ENCODE results near the gene TRH. TPM values are rescaled to one million over a fixed set of nuclear protein-coding genes. Genes with fewer than 3 reads are reported as not detected.

TRH gene
- total RNA-seq, 6 donors from 2014 or later = 0.13 to 0.55 (median 0.32) TPM; not detected in 2

DNA sequence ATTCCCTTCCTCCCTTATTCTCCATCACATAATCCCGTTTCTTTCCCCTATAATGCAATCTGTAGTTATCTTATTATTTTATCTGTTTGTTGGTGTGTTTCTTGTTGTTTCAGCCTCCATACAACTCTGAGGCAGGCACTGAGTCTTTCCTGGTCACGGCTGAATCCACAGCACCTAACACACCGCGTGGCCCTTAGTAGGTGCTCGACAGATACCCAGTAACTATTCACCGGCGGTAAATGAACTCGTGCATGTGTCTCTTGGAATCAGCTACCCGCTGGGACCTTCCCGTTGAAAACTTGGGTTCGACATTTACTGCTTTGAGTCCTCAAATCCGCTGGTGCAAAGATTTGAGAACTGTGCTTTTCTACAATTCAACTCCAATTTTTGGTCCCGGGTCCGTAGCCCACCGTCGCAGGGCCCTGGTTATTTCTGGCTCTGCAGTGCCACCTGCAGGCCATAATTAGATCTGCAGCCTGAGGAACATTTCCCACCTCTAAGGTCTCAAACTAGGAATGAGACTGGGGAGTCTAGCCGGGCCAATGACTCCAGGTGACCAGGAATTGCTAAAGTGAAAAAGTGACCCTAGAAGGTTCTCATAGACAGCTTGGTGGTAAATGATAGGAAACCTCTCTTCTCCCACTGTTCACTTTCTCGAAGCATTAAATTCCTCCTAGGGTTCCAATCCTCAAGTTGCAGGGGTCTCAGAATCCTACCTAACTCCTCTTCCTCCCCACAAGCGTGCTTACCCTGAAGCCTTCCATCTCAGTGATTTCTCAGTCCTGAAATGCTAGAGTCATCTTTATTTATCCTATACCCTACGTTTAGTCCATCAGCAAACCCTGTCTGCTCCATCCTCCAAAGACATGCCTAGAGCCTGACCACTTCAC, 40.0 kb upstream of the TRH start:
- Histone ChIP-seq H3K27me3 (no peaks in the 10 kb centered on the region), H3K4me1 (peaks cover 0 to 10% (median 2%) of the 10 kb centered on the region in 4 donors), H3K4me3 (peak overlapping the region in 1 of 4 donors; percentile 28), H3K27ac (no peak overlapping the region), H3K9me3 (peaks cover 0 to 8% (median 2%) of the 10 kb centered on the region in 4 donors), H3K36me3 (no peaks in the 10 kb centered on the region)
- WGBS, 2 donors = 33 to 37% methylated on average over 20 of the region's 20 CpGs
- DNase-seq = no peak
- ATAC-seq (ENCODE audit: low FRiP score in 2 of 2) = peak in 1 of 2 donors; percentile 75
- TF ChIP-seq, protein P1, sequence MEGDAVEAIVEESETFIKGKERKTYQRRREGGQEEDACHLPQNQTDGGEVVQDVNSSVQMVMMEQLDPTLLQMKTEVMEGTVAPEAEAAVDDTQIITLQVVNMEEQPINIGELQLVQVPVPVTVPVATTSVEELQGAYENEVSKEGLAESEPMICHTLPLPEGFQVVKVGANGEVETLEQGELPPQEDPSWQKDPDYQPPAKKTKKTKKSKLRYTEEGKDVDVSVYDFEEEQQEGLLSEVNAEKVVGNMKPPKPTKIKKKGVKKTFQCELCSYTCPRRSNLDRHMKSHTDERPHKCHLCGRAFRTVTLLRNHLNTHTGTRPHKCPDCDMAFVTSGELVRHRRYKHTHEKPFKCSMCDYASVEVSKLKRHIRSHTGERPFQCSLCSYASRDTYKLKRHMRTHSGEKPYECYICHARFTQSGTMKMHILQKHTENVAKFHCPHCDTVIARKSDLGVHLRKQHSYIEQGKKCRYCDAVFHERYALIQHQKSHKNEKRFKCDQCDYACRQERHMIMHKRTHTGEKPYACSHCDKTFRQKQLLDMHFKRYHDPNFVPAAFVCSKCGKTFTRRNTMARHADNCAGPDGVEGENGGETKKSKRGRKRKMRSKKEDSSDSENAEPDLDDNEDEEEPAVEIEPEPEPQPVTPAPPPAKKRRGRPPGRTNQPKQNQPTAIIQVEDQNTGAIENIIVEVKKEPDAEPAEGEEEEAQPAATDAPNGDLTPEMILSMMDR (IDR thresholded peaks at IDR 0.05) = peak; percentile 81 to 94 (median 86)
- TF ChIP-seq POLR2A (IDR thresholded peaks at IDR 0.05) = no peak

GRCh38 chr3:129936757-129937156, 37.8 kb upstream of the TRH start:
- TF ChIP-seq POLR2A (IDR thresholded peaks at IDR 0.05) (no peak), EP300 (IDR thresholded peaks at IDR 0.05) (no peak), POLR2AphosphoS5 (IDR thresholded peaks at IDR 0.05) (no peak)
- TF ChIP-seq, protein P1 (IDR thresholded peaks at IDR 0.05) = no peak
- DNase-seq (peak in 1 of 2 donors; percentile 67), ATAC-seq (ENCODE audit: low FRiP score in 2 of 2) (peak; percentile 42 to 70)
- 20 to 34% methylated on average over 6 of the region's 6 CpGs for WGBS, 2 donors
- H3K4me3 ChIP-seq = peak overlapping the region in 3 of 4 donors; percentile 16 to 45 (median 38)
- H3K27ac ChIP-seq = peak overlapping the region in 3 of 4 donors; percentile 31 to 72 (median 32)
- H3K27me3 ChIP-seq = no peaks in the 10 kb centered on the region
- H3K36me3 ChIP-seq = no peaks in the 10 kb centered on the region
- peaks cover 0 to 10% (median 2%) of the 10 kb centered on the region in 4 donors for H3K4me1 ChIP-seq
- H3K9me3 ChIP-seq = no peaks in the 10 kb centered on the region

DNA sequence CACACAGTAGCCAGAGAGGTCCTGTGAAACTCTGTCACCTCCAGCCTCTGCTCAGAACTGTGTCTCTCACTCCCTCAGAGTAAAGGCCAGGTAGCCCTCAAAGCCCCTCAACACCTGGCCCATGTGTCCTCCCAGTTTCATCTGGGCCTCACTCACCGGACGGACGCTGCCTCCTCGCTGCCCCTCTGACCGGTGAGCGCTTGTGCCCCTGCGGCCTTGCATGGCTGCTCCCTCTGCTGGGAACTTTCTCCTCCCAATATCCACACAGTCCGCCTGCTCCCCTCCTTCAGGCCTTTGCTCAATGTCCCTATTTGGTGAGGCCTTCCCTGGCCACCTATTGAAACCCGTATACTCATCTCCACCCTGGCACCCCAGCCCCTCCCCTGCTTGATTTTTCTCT, 36.8 kb upstream of the TRH start:
- H3K36me3 ChIP-seq = no peaks in the 10 kb centered on the region
- no peak overlapping the region for H3K27ac ChIP-seq
- H3K27me3 ChIP-seq = no peaks in the 10 kb centered on the region
- peak in 1 of 2 donors; percentile 37 for DNase-seq
- H3K4me3 ChIP-seq = no peak overlapping the region
- no peak for ATAC-seq (ENCODE audit: low FRiP score in 2 of 2)
- WGBS, 2 donors = 94 to 96% methylated on average over 9 of the region's 9 CpGs
- H3K4me1 ChIP-seq = peaks cover 0 to 10% (median 2%) of the 10 kb centered on the region in 4 donors
- TF ChIP-seq POLR2AphosphoS5 (IDR thresholded peaks at IDR 0.05) = no peak
- no peak for TF ChIP-seq POLR2A (IDR thresholded peaks at IDR 0.05)
- TF ChIP-seq, protein P1 (IDR thresholded peaks at IDR 0.05) = no peak
- TF ChIP-seq EP300 (IDR thresholded peaks at IDR 0.05) = no peak
- H3K9me3 ChIP-seq = no peaks in the 10 kb centered on the region

DNA sequence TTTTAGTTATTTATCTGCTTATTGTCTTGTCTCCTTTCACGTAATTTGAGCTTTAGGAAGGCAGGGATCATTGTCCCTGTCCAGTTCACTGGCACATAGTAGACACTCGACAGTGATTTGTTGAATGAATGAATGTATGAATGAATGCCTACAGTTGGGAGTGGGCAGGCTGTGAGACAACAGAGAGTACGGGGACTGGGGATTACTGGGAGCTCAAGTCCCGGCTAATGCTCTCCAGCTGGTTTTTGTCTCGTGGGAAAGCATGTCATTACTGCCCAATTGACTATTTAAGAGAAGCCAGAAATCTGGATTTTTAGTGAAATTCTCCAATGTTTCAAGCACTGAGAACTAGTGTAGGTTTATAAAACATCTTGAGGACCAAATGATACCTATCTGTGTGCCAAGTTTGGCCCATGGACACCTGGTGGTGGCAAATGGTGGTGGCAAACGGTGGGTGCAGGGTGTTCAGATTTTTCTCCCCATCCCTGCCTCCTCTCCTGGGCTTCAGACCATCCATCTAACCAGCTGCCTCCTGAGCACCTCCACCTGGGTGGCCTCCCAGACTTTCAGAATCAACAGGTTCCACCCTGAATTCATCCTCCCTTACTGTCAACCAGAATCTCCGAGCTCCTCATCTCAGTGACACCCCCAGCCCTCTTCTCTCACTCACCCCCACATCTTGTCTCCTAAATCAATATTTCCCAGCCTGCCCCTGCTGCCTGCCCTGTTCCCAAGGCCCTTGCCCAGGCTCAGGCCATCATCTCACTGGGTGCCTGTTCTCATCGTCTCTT, 36.2 kb upstream of the TRH start:
- Histone ChIP-seq H3K27me3 (no peaks in the 10 kb centered on the region), H3K36me3 (no peaks in the 10 kb centered on the region), H3K4me1 (peaks cover 0 to 10% (median 2%) of the 10 kb centered on the region in 4 donors), H3K4me3 (no peak overlapping the region), H3K9me3 (no peaks in the 10 kb centered on the region), H3K27ac (no peak overlapping the region)
- no peak for DNase-seq
- WGBS, 2 donors = 87 to 88% methylated on average over 6 to 8 of the region's 8 CpGs
- no peak for ATAC-seq (ENCODE audit: low FRiP score in 2 of 2)
- TF ChIP-seq, protein P1 (IDR thresholded peaks at IDR 0.05) = no peak
- TF ChIP-seq POLR2A (IDR thresholded peaks at IDR 0.05) (no peak), POLR2AphosphoS5 (IDR thresholded peaks at IDR 0.05) (no peak), EP300 (IDR thresholded peaks at IDR 0.05) (no peak)

Data from upper lobe of left lung (tissue), 6 donors.